ENCODE results near the gene TRIM56.

The TRIM56 gene

GRCh38 chr7:101113836-101114235 is 28.6 kb downstream of the TRIM56 start:
- ChIA-PET POLR2A (no interaction called here), CTCF (interaction anchor here (0.9 to 2.6 kb wide), 3 partner anchors 17 to 36 kb away, joined by 3 to 13 read pairs (median 5); no protein-coding TSS in a partner anchor)
- TF ChIP-seq CTCF (IDR thresholded peaks at IDR 0.05; ENCODE audit: control extremely low read depth, extremely low read depth, low read depth, missing control alignments): no peak
- no peak for DNase-seq (ENCODE audit: extremely low spot score)

- no peak for DNase-seq (ENCODE audit: extremely low spot score)
- CTCF ChIA-PET: interaction anchor here (1.2 to 2.6 kb wide), 3 partner anchors 18 to 29 kb away, joined by 5 to 13 read pairs (median 5); no protein-coding TSS in a partner anchor
- no peak for TF ChIP-seq CTCF (IDR thresholded peaks at IDR 0.05; ENCODE audit: control extremely low read depth, extremely low read depth, low read depth, missing control alignments)
- POLR2A ChIA-PET: no interaction called here
These were observed 29.2 kb downstream of the TRIM56 start for GRCh38 chr7:101114492-101114891.

- CTCF ChIA-PET: interaction anchor here (1.2 to 2.6 kb wide), 2 partner anchors 20 to 28 kb away, joined by 5 to 13 read pairs; no protein-coding TSS in a partner anchor
- no peak for DNase-seq (ENCODE audit: extremely low spot score)
- TF ChIP-seq CTCF (IDR thresholded peaks at IDR 0.05; ENCODE audit: control extremely low read depth, extremely low read depth, low read depth, missing control alignments): no peak
- POLR2A ChIA-PET: no interaction called here
These were observed 29.9 kb downstream of the TRIM56 start for GRCh38 chr7:101115215-101115614.

GRCh38 chr7:101116898-101117297 is 31.6 kb downstream of the TRIM56 start:
- no peak for DNase-seq (ENCODE audit: extremely low spot score)
- ChIA-PET POLR2A (interaction anchor here (0.9 kb wide), 1 partner anchor 10 kb away, joined by 3 read pairs; the partner anchor contains the start of gene SERPINE1), CTCF (interaction anchor here (1.2 to 1.5 kb wide), 2 partner anchors 8 to 10 kb away, joined by 3 to 4 read pairs; partner anchors contain the start of gene SERPINE1)
- TF ChIP-seq CTCF (IDR thresholded peaks at IDR 0.05; ENCODE audit: control extremely low read depth, extremely low read depth, low read depth, missing control alignments): no peak

- POLR2A ChIA-PET: interaction anchor here (0.6 kb wide), 1 partner anchor 30 kb away, joined by 5 read pairs; no protein-coding TSS in a partner anchor
These were observed 33.6 kb downstream of the TRIM56 start for GRCh38 chr7:101118856-101119255.

GRCh38 chr7:101119876-101120275 is 34.6 kb downstream of the TRIM56 start:
- TF ChIP-seq CTCF (IDR thresholded peaks at IDR 0.05; ENCODE audit: control extremely low read depth, extremely low read depth, low read depth, missing control alignments): no peak
- ChIA-PET POLR2A (no interaction called here), CTCF (interaction anchor here (1.5 to 1.7 kb wide), 2 partner anchors 9 to 73 kb away, joined by 3 read pairs; no protein-coding TSS in a partner anchor)

More at GRCh38 chr7:101118856-101119255, 33.6 kb downstream of the TRIM56 start:
- CTCF ChIA-PET: interaction anchor here (0.7 to 1.5 kb wide), 4 partner anchors 8 to 164 kb away, joined by 3 to 5 read pairs (median 3); partner anchors contain the start of gene SERPINE1
- DNase-seq (ENCODE audit: extremely low spot score): no peak
- no peak for TF ChIP-seq CTCF (IDR thresholded peaks at IDR 0.05; ENCODE audit: control extremely low read depth, extremely low read depth, low read depth, missing control alignments)

More at GRCh38 chr7:101119876-101120275, 34.6 kb downstream of the TRIM56 start:
- no peak for DNase-seq (ENCODE audit: extremely low spot score)

Measured in GM10248 (cell line).